H9 (cell line): ENCODE data around the gene PLA2G4E. TPM values are rescaled to one million over a fixed set of nuclear protein-coding genes. Genes with fewer than 3 reads are reported as not detected.

Experiments
- DNase-seq: peaks from one replicate; pipeline ENCODE4 v3.0.0-alpha.2; 2017
- H2AFZ ChIP-seq: one replicate; pipeline ENCODE4 v1.6.1; 2013; ENCODE audit warnings: mild to moderate bottlenecking, low read length, control low read depth, moderate library complexity
- H2AK5ac ChIP-seq: 2 replicates; pipeline ENCODE4 v1.6.1; 2013; ENCODE audit warnings: low read length, control low read depth, mixed read lengths; ENCODE audit not compliant: insufficient read length
- H2BK120ac ChIP-seq: one replicate; pipeline ENCODE4 v1.6.1; 2013; ENCODE audit warnings: low read depth, mild to moderate bottlenecking, low read length, control low read depth, inconsistent platforms; ENCODE audit not compliant: poor library complexity, severe bottlenecking
- H2BK12ac ChIP-seq: 2 replicates; pipeline ENCODE4 v1.6.1; 2013; ENCODE audit warnings: low read length, control low read depth, mixed read lengths, low read depth; ENCODE audit not compliant: insufficient read length
- H2BK15ac ChIP-seq: 2 replicates; pipeline ENCODE4 v1.6.1; 2013; ENCODE audit warnings: low read depth, low read length, control low read depth
- H2BK20ac ChIP-seq: one replicate; pipeline ENCODE4 v1.6.1; 2013; ENCODE audit warnings: low read depth, mild to moderate bottlenecking, low read length, control low read depth, inconsistent platforms; ENCODE audit not compliant: poor library complexity, severe bottlenecking
- H2BK5ac ChIP-seq: 2 replicates; pipeline ENCODE4 v1.6.1; 2013; ENCODE audit warnings: low read length, control low read depth, mixed read lengths; ENCODE audit not compliant: insufficient read length
- H3K14ac ChIP-seq: 2 replicates; pipeline ENCODE4 v1.6.1; 2013; ENCODE audit warnings: low read length, control low read depth; ENCODE audit not compliant: insufficient read depth
- H3K18ac ChIP-seq: 2 replicates; pipeline ENCODE4 v1.6.1; 2013; ENCODE audit warnings: low read depth, mild to moderate bottlenecking, mixed read lengths, low read length, control low read depth; ENCODE audit not compliant: insufficient read length
- H3K23ac ChIP-seq: 2 replicates; pipeline ENCODE4 v1.6.1; 2013; ENCODE audit warnings: low read length, control low read depth, mixed read lengths, low read depth; ENCODE audit not compliant: insufficient read length
- H3K23me2 ChIP-seq: 2 replicates; pipeline ENCODE4 v1.6.1; 2013; ENCODE audit warnings: low read depth, mild to moderate bottlenecking, mixed read lengths, low read length, control low read depth; ENCODE audit not compliant: insufficient read length, poor library complexity, severe bottlenecking
- H3K27ac ChIP-seq: 2 replicates; pipeline ENCODE4 v1.5.1; 2013; ENCODE audit warnings: low read length, control low read depth, mixed read lengths, low read depth; ENCODE audit not compliant: insufficient read length
- H3K27me3 ChIP-seq: 2 replicates; pipeline ENCODE4 v1.6.1; 2013; ENCODE audit warnings: low read length, control low read depth, inconsistent platforms; ENCODE audit not compliant: insufficient read depth
- H3K4ac ChIP-seq: 2 replicates; pipeline ENCODE4 v1.6.1; 2013; ENCODE audit warnings: low read depth, mild to moderate bottlenecking, control low read depth, inconsistent platforms, low read length, moderate library complexity
- H3K4me1 ChIP-seq: 2 replicates; pipeline ENCODE4 v1.6.1; 2013; ENCODE audit warnings: low read length, control low read depth, inconsistent platforms; ENCODE audit not compliant: insufficient read depth
- H3K4me2 ChIP-seq: 2 replicates; pipeline ENCODE4 v1.6.1; 2013; ENCODE audit warnings: low read length, control low read depth, mixed read lengths; ENCODE audit not compliant: insufficient read length, insufficient read depth
- H3K56ac ChIP-seq: 2 replicates; pipeline ENCODE4 v1.6.1; 2013; ENCODE audit warnings: low read depth, mild to moderate bottlenecking, mixed read lengths, low read length, control low read depth; ENCODE audit not compliant: insufficient read length
- H3K79me1 ChIP-seq: 2 replicates; pipeline ENCODE4 v1.6.1; 2013; ENCODE audit warnings: low read depth, mild to moderate bottlenecking, moderate library complexity, low read length, control low read depth, inconsistent platforms; ENCODE audit not compliant: insufficient read depth, poor library complexity, severe bottlenecking
- H3K79me2 ChIP-seq: 2 replicates; pipeline ENCODE4 v1.6.1; 2013; ENCODE audit warnings: low read length, control low read depth, inconsistent platforms; ENCODE audit not compliant: insufficient read depth
- H3K9ac ChIP-seq: 2 replicates; pipeline ENCODE4 v1.6.1; 2013; ENCODE audit warnings: low read length, control low read depth, mixed read lengths; ENCODE audit not compliant: insufficient read length; ENCODE audit errors: extremely low read depth
- H3K9me3 ChIP-seq: one replicate; pipeline ENCODE4 v1.6.1; 2013; ENCODE audit warnings: low read depth, low read length, inconsistent platforms; ENCODE audit not compliant: control insufficient read depth
- H3T11ph ChIP-seq: one replicate; pipeline ENCODE4 v1.6.1; 2013; ENCODE audit warnings: mild to moderate bottlenecking, low read length, control low read depth, inconsistent platforms
- H4K20me1 ChIP-seq: one replicate; pipeline ENCODE4 v1.6.1; 2013; ENCODE audit not compliant: control insufficient read depth, insufficient read length, insufficient read depth
- H4K5ac ChIP-seq: 2 replicates; pipeline ENCODE4 v1.6.1; 2013; ENCODE audit warnings: low read depth, mild to moderate bottlenecking, mixed read lengths, low read length, control low read depth; ENCODE audit not compliant: insufficient read length
- H4K8ac ChIP-seq: replicated peaks from 2 replicates; pipeline ENCODE4 v1.6.1; 2013; ENCODE audit warnings: low read length, control low read depth, mixed read lengths, low read depth; ENCODE audit not compliant: insufficient read length
- H4K91ac ChIP-seq: 2 replicates; pipeline ENCODE4 v1.6.1; 2013; ENCODE audit warnings: low read depth, mild to moderate bottlenecking, moderate library complexity, mixed read lengths, low read length, control low read depth; ENCODE audit not compliant: insufficient read length
- H3K27ac Mint-ChIP-seq, 3 experiments: 2 replicates in 2 of 3; 3 replicates in 1 of 3; pipeline ENCODE4 v1.8.0; 2020 to 2021; ENCODE audit warnings: mixed read lengths in 3 of 3, mild to moderate bottlenecking in 1 of 3, moderate library complexity in 1 of 3
- H3K27me3 Mint-ChIP-seq: 2 replicates; pipeline ENCODE4 v1.8.0; 2021; ENCODE audit warnings: low read depth, mild to moderate bottlenecking, moderate library complexity, mixed read lengths
- H3K36me3 Mint-ChIP-seq, 3 experiments: 2 replicates in 2 of 3; 3 replicates in 1 of 3; pipeline ENCODE4 v1.8.0; 2020 to 2021; ENCODE audit warnings: low read depth in 3 of 3, mixed read lengths in 3 of 3; ENCODE audit not compliant: insufficient read depth in 1 of 3
- H3K4me1 Mint-ChIP-seq, 2 experiments: 2 replicates each; pipeline ENCODE4 v1.8.0; 2020; ENCODE audit warnings: mixed read lengths in 2 of 2
- H3K4me3 Mint-ChIP-seq, 2 experiments: 2 replicates in 1 of 2; 3 replicates in 1 of 2; pipeline ENCODE4 v1.8.0; 2020 to 2021; ENCODE audit warnings: mild to moderate bottlenecking in 2 of 2, mixed read lengths in 2 of 2, moderate library complexity in 1 of 2
- H3K9me3 Mint-ChIP-seq, 2 experiments: 2 replicates in 1 of 2; 3 replicates in 1 of 2; pipeline ENCODE4 v1.8.0; 2020; ENCODE audit warnings: mild to moderate bottlenecking in 2 of 2, mixed read lengths in 2 of 2, moderate library complexity in 1 of 2
- WGBS: extraction: QIAGEN DNeasy Blood & Tissue Kit; methylation state at CpG from one replicate; pipeline ENCODE4 v1.1.7; 2013; ENCODE audit warnings: missing lambda C conversion rate, low lambda C conversion rate, mixed read lengths; ENCODE audit not compliant: insufficient read length; ENCODE audit errors: extremely low coverage; 5-methylcytosine and 5-hydroxymethylcytosine counted together
- total RNA-seq: library from RNA; stranded (reverse); gene quantifications from 2 replicates; pipeline ENCODE4 v1.2.1, GENCODE V29; 2021
- TF ChIP-seq, protein P1 (sequence below): fragments of 200-600 bp; sonication (generic); conservative IDR thresholded peaks from 3 replicates; pipeline ENCODE4 v1.8.0; 2021; ENCODE audit warnings: antibody characterized with exemption, mild to moderate bottlenecking

PLA2G4E gene
- total RNA-seq, 1 experiment from 2014 or later: not detected

DNA sequence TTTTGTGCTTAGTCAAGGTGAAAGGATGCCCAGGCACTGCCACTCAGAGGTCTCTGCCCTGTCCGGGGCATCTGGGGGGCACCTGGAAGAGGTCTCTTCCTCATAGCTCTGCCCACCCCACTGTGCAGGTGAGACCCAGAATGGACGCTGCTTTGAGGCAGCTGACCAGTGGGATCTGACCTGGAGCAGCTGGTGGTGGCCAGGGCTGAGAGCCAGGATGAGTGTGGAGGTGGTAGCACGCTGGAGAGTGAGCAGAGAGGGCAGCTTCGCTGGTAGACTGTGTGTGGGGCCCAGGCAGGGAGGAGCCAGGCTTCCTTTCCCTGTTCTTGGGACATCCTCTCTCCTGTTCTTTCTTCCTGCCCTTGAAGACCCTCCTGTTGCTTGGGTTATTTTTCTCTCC, 32.2 kb upstream of the PLA2G4E start:
- no peak overlapping the region for H2BK15ac ChIP-seq
- Mint-ChIP-seq H3K36me3 (no peaks in the 10 kb centered on the region), H3K9me3 (no peaks in the 10 kb centered on the region; a peak in 2 of 5 replicates), H3K27ac (no peak overlapping the region), H3K4me1 (peaks cover 13 to 21% of the 10 kb centered on the region in 2 experiments), H3K4me3 (no peak overlapping the region), H3K27me3 (peaks cover 18% of the 10 kb centered on the region)
- no peak overlapping the region for H4K91ac ChIP-seq
- H3K4ac ChIP-seq: no peak overlapping the region
- H3K56ac ChIP-seq: no peak overlapping the region
- DNase-seq: no peak
- no peaks in the 10 kb centered on the region for H3K27me3 ChIP-seq
- H2AK5ac ChIP-seq: no peak overlapping the region
- H3K23ac ChIP-seq: no peak overlapping the region
- no peaks in the 10 kb centered on the region for H3K9me3 ChIP-seq
- TF ChIP-seq, protein P1, sequence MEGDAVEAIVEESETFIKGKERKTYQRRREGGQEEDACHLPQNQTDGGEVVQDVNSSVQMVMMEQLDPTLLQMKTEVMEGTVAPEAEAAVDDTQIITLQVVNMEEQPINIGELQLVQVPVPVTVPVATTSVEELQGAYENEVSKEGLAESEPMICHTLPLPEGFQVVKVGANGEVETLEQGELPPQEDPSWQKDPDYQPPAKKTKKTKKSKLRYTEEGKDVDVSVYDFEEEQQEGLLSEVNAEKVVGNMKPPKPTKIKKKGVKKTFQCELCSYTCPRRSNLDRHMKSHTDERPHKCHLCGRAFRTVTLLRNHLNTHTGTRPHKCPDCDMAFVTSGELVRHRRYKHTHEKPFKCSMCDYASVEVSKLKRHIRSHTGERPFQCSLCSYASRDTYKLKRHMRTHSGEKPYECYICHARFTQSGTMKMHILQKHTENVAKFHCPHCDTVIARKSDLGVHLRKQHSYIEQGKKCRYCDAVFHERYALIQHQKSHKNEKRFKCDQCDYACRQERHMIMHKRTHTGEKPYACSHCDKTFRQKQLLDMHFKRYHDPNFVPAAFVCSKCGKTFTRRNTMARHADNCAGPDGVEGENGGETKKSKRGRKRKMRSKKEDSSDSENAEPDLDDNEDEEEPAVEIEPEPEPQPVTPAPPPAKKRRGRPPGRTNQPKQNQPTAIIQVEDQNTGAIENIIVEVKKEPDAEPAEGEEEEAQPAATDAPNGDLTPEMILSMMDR: no peak
- no peak overlapping the region for H3T11ph ChIP-seq
- H3K79me1 ChIP-seq: no peaks in the 10 kb centered on the region
- peaks cover 3% of the 10 kb centered on the region for H3K23me2 ChIP-seq
- no peak overlapping the region for H4K5ac ChIP-seq
- H4K20me1 ChIP-seq: no peaks in the 10 kb centered on the region
- H2AFZ ChIP-seq: no peak overlapping the region
- no peak overlapping the region for H2BK12ac ChIP-seq
- H3K4me2 ChIP-seq: no peak overlapping the region
- WGBS: no CpG with 5 or more reads among the region's 4 CpGs
- no peak overlapping the region for H4K8ac ChIP-seq
- no peak overlapping the region for H3K9ac ChIP-seq
- no peaks in the 10 kb centered on the region for H3K79me2 ChIP-seq
- no peak overlapping the region for H2BK5ac ChIP-seq
- H3K18ac ChIP-seq: no peak overlapping the region
- no peaks in the 10 kb centered on the region for H3K4me1 ChIP-seq
- H3K14ac ChIP-seq: peak overlapping the region; percentile 24; the same call in 1 of the 2 replicates
- no peak overlapping the region for H3K27ac ChIP-seq
- H2BK20ac ChIP-seq: no peak overlapping the region
- H2BK120ac ChIP-seq: no peak overlapping the region
